ENCODE measurements around the gene FGD6. TPM values are rescaled to one million over a fixed set of nuclear protein-coding genes. Genes with fewer than 3 reads are reported as not detected.
A peak's percentile ranks its signal among the peaks of the same experiment; 100 is the strongest.

The FGD6 gene
- total and polyA plus RNA-seq, 11 donors = 2.8 to 29.1 (median 18.5) TPM

- Histone ChIP-seq H3K27ac (peak overlapping the region in 1 of 12 donors; percentile 96), H3K27me3 (no peaks in the 10 kb centered on the region), H3K36me3 (peaks cover 0 to 2% (median 0%) of the 10 kb centered on the region in 9 donors), H3K4me1 (peaks cover 0 to 35% (median 12%) of the 10 kb centered on the region in 12 donors), H3K9me3 (no peaks in the 10 kb centered on the region), H3K4me3 (no peak overlapping the region)
- intact Hi-C loops (cut with DNase I) = loop anchor here in 3 of 10 donors (5.0 to 10.0 kb wide), 4 partner anchors 68 to 262 kb away; partner anchors contain the start of gene METAP2 (in 1 of the 3)
- DNase-seq = no peak
- WGBS, 4 donors = 82 to 90% (median 85%) methylated on average over 4 of the region's 4 CpGs
- no peak for ATAC-seq
- TF ChIP-seq POLR2A (IDR thresholded peaks at IDR 0.05) = no peak
- TF ChIP-seq, protein P1, sequence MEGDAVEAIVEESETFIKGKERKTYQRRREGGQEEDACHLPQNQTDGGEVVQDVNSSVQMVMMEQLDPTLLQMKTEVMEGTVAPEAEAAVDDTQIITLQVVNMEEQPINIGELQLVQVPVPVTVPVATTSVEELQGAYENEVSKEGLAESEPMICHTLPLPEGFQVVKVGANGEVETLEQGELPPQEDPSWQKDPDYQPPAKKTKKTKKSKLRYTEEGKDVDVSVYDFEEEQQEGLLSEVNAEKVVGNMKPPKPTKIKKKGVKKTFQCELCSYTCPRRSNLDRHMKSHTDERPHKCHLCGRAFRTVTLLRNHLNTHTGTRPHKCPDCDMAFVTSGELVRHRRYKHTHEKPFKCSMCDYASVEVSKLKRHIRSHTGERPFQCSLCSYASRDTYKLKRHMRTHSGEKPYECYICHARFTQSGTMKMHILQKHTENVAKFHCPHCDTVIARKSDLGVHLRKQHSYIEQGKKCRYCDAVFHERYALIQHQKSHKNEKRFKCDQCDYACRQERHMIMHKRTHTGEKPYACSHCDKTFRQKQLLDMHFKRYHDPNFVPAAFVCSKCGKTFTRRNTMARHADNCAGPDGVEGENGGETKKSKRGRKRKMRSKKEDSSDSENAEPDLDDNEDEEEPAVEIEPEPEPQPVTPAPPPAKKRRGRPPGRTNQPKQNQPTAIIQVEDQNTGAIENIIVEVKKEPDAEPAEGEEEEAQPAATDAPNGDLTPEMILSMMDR (IDR thresholded peaks at IDR 0.05) = no peak
These were observed 4.1 kb downstream of the FGD6 start for GRCh38 chr12:95213119-95213518.

- ATAC-seq (no peak), DNase-seq (no peak)
- intact Hi-C loops (cut with DNase I) = loop anchor here in 3 of 10 donors (5.0 to 10.0 kb wide), 4 partner anchors 68 to 262 kb away; partner anchors contain the start of gene METAP2 (in 1 of the 3)
- no peak overlapping the region for H3K27ac ChIP-seq
- 65 to 68% (median 67%) methylated on average over 4 of the region's 4 CpGs for WGBS, 4 donors
- peaks cover 0 to 35% (median 12%) of the 10 kb centered on the region in 12 donors for H3K4me1 ChIP-seq
- H3K27me3 ChIP-seq = no peaks in the 10 kb centered on the region
- H3K9me3 ChIP-seq = no peaks in the 10 kb centered on the region
- peaks cover 0 to 6% (median 0%) of the 10 kb centered on the region in 9 donors for H3K36me3 ChIP-seq
- no peak overlapping the region for H3K4me3 ChIP-seq
- TF ChIP-seq POLR2A (IDR thresholded peaks at IDR 0.05) = no peak
- TF ChIP-seq, protein P1 (IDR thresholded peaks at IDR 0.05) = no peak
These were observed 4.7 kb downstream of the FGD6 start for GRCh38 chr12:95212586-95212985.

GRCh38 chr12:95208678-95209077 is 8.6 kb downstream of the FGD6 start:
- H3K4me1 ChIP-seq = peaks cover 0 to 46% (median 20%) of the 10 kb centered on the region in 12 donors

GRCh38 chr12:95207407-95207806 is 9.9 kb downstream of the FGD6 start:
- DNase-seq (no peak), ATAC-seq (no peak)
- WGBS, 4 donors = 90 to 95% (median 91%) methylated on average over 2 of the region's 2 CpGs
- peak overlapping the region in 2 of 12 donors; percentile 83 to 90 for H3K27ac ChIP-seq
- intact Hi-C loops (cut with DNase I) = loop anchor here in 1 of 10 donors (10.0 kb wide), 1 partner anchor 73 kb away; no protein-coding TSS in a partner anchor
- H3K4me3 ChIP-seq = no peak overlapping the region
- no peaks in the 10 kb centered on the region for H3K27me3 ChIP-seq
- H3K9me3 ChIP-seq = no peaks in the 10 kb centered on the region
- H3K4me1 ChIP-seq = peaks cover 3 to 49% (median 31%) of the 10 kb centered on the region in 12 donors
- TF ChIP-seq, protein P1 (IDR thresholded peaks at IDR 0.05) = no peak
- TF ChIP-seq POLR2A (IDR thresholded peaks at IDR 0.05) = no peak
- H3K36me3 ChIP-seq = peaks cover 0 to 6% (median 0%) of the 10 kb centered on the region in 9 donors

More at GRCh38 chr12:95208678-95209077, 8.6 kb downstream of the FGD6 start:
- Histone ChIP-seq H3K27ac (no peak overlapping the region), H3K36me3 (peaks cover 0 to 6% (median 0%) of the 10 kb centered on the region in 9 donors), H3K9me3 (no peaks in the 10 kb centered on the region), H3K4me3 (no peak overlapping the region), H3K27me3 (no peaks in the 10 kb centered on the region)
- WGBS, 4 donors = 89 to 98% (median 92%) methylated on average over 7 of the region's 7 CpGs
- TF ChIP-seq POLR2A (IDR thresholded peaks at IDR 0.05) = no peak
- TF ChIP-seq, protein P1 (IDR thresholded peaks at IDR 0.05) = no peak
- ATAC-seq (no peak), DNase-seq (no peak)
- intact Hi-C loops (cut with DNase I) = loop anchor here in 1 of 10 donors (10.0 kb wide), 1 partner anchor 74 kb away; no protein-coding TSS in a partner anchor
